Measurements from ENCODE around the gene HIP1R. TPM values are rescaled to one million over a fixed set of nuclear protein-coding genes. Genes with fewer than 3 reads are reported as not detected.

Gene HIP1R
- total and polyA plus RNA-seq, 2 experiments from 2014 or later, result 8.0 to 22.1 TPM

- no peak for TF ChIP-seq ZNF462 (CRISPR knock-in tag; IDR thresholded peaks at IDR 0.05)
- TF ChIP-seq ZNF331 (CRISPR knock-in tag; IDR thresholded peaks at IDR 0.05; ENCODE audit: low read depth), result no peak
- TF ChIP-seq POLR2AphosphoS5 (IDR thresholded peaks at IDR 0.05; ENCODE audit: low read depth), result no peak
Measured at GRCh38 chr12:122876731-122877130, 41.5 kb downstream of the HIP1R start (continued).

- 0 out of 2 replicates have a peak, but pooled peaks cover 5% of the 10 kb centered on the region for H3F3A ChIP-seq (replicated peaks; ENCODE audit: low read depth)
- Mint-ChIP-seq H3K9me3 (no peaks in the 10 kb centered on the region), H3K27me3 (ENCODE audit: insufficient read depth, low read depth, poor library complexity) (peaks cover 77% of the 10 kb centered on the region), H3K4me1 (peaks cover 27% of the 10 kb centered on the region), H3K27ac (no peak overlapping the region), H3K36me3 (ENCODE audit: low read depth) (no peaks in the 10 kb centered on the region), H3K4me3 (no peak overlapping the region)
- no peaks in the 10 kb centered on the region for H3K36me3 ChIP-seq (ENCODE audit: insufficient read depth)
- H3K4me1 ChIP-seq (ENCODE audit: insufficient read depth), result peaks cover 16% of the 10 kb centered on the region; the same call in 1 of the 2 replicates
- H3K27ac ChIP-seq (ENCODE audit: low read depth), result no peak overlapping the region
- no peak overlapping the region for H3K4me3 ChIP-seq
- peaks cover 69% of the 10 kb centered on the region for H3K79me2 ChIP-seq (replicated peaks; ENCODE audit: insufficient read depth)
- H3K4me2 ChIP-seq, result no peak overlapping the region
- DNase-seq (ENCODE audit: low spot score) (no peak), ATAC-seq (no peak)
- peaks cover 91% of the 10 kb centered on the region for H3K27me3 ChIP-seq (ENCODE audit: insufficient read depth)
- H3K9me2 ChIP-seq (ENCODE audit: insufficient read depth), result no peaks in the 10 kb centered on the region
- H4K20me1 ChIP-seq (replicated peaks; ENCODE audit: insufficient read depth), result peaks cover 78% of the 10 kb centered on the region
- no peak overlapping the region for H2AFZ ChIP-seq
- TF ChIP-seq CREB1 (CRISPR knock-in tag; IDR thresholded peaks at IDR 0.05; ENCODE audit: low read depth) (no peak), ZNF114 (CRISPR knock-in tag; IDR thresholded peaks at IDR 0.05) (no peak), ZNF462 (CRISPR knock-in tag; IDR thresholded peaks at IDR 0.05) (no peak), POLR2AphosphoS5 (IDR thresholded peaks at IDR 0.05; ENCODE audit: low read depth) (no peak), EZH2phosphoT487 (IDR thresholded peaks at IDR 0.05; ENCODE audit: unreplicated experiment) (no peak), NANOG (IDR thresholded peaks at IDR 0.05; ENCODE audit: borderline replicate concordance) (no peak), EZH2 (IDR thresholded peaks at IDR 0.05; ENCODE audit: low read depth, unreplicated experiment) (no peak), STAT1 (IDR thresholded peaks at IDR 0.05; ENCODE audit: unreplicated experiment) (no peak)
Measured at GRCh38 chr12:122878780-122879612, 43.7 kb downstream of the HIP1R start.

Data from GM23338 (cell line).